Astrocyte (in vitro differentiated cells and primary cell): ENCODE data around the gene FKRP.

Experiments
- CTCF ChIP-seq: IDR thresholded peaks from 2 replicates; pipeline ENCODE4 v1.5.1; 2011; ENCODE audit warnings: low read depth, mild to moderate bottlenecking, inconsistent platforms, low read length, moderate library complexity; ENCODE audit not compliant: insufficient read depth
- EZH2 ChIP-seq: IDR thresholded peaks from 2 replicates; pipeline ENCODE4 v1.6.1; 2012; ENCODE audit warnings: mild to moderate bottlenecking, low read length, inconsistent platforms; ENCODE audit not compliant: insufficient read depth

DNA sequence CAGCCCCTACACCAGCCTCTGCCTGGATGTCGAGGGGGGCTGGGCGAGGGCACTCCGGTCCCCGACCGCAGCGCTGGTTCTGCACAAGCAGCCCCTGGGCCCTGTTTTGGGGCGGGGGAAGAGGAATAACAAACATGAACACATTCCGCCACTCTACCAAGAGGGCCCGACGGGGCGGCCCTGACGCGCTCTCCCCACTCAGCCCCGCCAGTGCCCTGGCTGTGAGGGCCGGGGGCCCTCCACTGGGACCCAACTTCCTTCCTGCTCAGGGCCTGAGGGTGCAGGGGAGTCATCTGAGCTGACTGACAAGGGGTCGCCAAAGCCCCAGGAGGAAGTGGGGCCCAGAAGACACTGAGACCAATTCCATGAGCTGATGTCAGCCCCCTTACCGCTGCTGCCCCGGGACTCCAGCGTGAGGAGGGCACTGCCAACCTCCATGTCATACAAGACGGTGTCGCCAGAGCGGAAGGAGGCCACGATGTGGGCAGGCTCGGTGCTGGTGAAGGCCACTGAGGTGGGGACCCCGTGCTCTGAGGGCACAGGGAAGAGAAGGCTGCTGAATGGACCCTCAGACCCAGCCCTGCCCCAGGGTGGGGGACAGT is 23.3 kb upstream of the FKRP start:
- TF ChIP-seq CTCF: no peak
- TF ChIP-seq EZH2: no peak
